ENCODE measurements around the gene MXRA8.

DNA sequence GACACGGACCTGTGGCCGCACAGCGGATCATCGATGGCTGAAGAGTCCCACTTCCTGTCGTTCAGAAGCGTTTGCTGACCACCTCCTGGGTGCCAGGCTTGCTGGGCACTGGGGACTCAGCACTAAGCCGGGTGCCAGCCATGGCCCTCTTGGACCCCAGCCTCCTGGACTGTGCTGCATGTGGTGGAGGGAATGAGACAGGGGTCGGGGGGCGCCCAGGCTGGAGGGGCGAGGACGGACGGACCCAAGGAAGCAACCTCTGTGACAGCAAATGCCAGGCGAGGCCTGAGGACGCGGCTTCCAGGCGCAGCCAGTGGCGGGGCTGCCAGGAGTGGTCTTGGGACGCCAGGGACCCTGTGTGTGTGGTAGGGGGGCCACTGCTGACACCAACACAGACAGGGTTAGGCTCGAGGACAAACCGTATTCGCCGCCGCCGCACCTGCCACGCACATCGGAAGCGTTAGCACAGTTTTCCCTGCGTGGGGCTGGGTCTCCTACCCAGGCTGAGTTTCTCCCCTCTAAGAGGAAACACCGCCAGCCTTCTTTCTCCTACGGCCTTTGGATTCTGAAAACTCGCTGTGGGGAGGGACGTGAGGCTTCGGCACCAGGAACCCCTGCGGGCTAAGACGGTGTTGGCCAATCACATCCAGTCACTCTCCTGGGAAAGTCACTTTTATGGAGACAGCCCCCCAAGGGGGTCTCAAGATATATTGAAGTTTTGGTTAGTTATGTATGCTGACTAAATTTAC, 3.1 kb upstream of the MXRA8 start:
- TF ChIP-seq, protein P1, sequence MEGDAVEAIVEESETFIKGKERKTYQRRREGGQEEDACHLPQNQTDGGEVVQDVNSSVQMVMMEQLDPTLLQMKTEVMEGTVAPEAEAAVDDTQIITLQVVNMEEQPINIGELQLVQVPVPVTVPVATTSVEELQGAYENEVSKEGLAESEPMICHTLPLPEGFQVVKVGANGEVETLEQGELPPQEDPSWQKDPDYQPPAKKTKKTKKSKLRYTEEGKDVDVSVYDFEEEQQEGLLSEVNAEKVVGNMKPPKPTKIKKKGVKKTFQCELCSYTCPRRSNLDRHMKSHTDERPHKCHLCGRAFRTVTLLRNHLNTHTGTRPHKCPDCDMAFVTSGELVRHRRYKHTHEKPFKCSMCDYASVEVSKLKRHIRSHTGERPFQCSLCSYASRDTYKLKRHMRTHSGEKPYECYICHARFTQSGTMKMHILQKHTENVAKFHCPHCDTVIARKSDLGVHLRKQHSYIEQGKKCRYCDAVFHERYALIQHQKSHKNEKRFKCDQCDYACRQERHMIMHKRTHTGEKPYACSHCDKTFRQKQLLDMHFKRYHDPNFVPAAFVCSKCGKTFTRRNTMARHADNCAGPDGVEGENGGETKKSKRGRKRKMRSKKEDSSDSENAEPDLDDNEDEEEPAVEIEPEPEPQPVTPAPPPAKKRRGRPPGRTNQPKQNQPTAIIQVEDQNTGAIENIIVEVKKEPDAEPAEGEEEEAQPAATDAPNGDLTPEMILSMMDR (conservative IDR thresholded peaks at IDR 0.05; ENCODE audit: low read depth, low read length): no peak
- TF ChIP-seq EZH2 (IDR thresholded peaks at IDR 0.05; ENCODE audit: low read length, unreplicated experiment) (no peak), EZH2phosphoT487 (IDR thresholded peaks at IDR 0.05; ENCODE audit: borderline replicate concordance, low read length) (no peak)

All from PC-3 (cell line).